ENCODE results near the gene NYAP1.

Gene NYAP1

GRCh38 chr7:100481466-100481865 is 2.3 kb upstream of the NYAP1 start:
- TF ChIP-seq CTCF (IDR thresholded peaks at IDR 0.05; ENCODE audit: insufficient read depth, low read length, poor library complexity, severe bottlenecking) (no peak), EZH2phosphoT487 (conservative IDR thresholded peaks at IDR 0.05; ENCODE audit: low read length) (no peak)
- Histone ChIP-seq H3K9ac (ENCODE audit: low read length) (no peak overlapping the region), H3K36me3 (ENCODE audit: low read length) (no peaks in the 10 kb centered on the region), H3K9me3 (ENCODE audit: insufficient read depth, low read length) (no peaks in the 10 kb centered on the region), H3F3A (ENCODE audit: insufficient read depth) (peaks cover 9% of the 10 kb centered on the region; the same call in 1 of the 2 replicates), H3K4me3 (ENCODE audit: insufficient read depth, low read length, poor library complexity, severe bottlenecking) (no peak overlapping the region), H3K27ac (ENCODE audit: low read depth, low read length) (no peak overlapping the region), H3K27me3 (ENCODE audit: low read length) (no peaks in the 10 kb centered on the region), H3K4me2 (ENCODE audit: low read depth, low read length, poor library complexity, severe bottlenecking) (no peak overlapping the region), H2AFZ (ENCODE audit: low read depth, low read length, severe bottlenecking) (no peak overlapping the region), H4K20me1 (ENCODE audit: low read depth, low read length) (no peaks in the 10 kb centered on the region), H3K79me2 (ENCODE audit: insufficient read depth, low read length) (peaks cover 18% of the 10 kb centered on the region; the same call in 1 of the 2 replicates), H3K9me2 (replicated peaks; ENCODE audit: insufficient read depth, low read length) (no peaks in the 10 kb centered on the region)

GRCh38 chr7:100482728-100483089 is 1.0 kb upstream of the NYAP1 start:
- H2AFZ ChIP-seq (ENCODE audit: low read depth, low read length, severe bottlenecking): peak overlapping the region; percentile 90
- H3K9me2 ChIP-seq (replicated peaks; ENCODE audit: insufficient read depth, low read length): no peaks in the 10 kb centered on the region
- H3K36me3 ChIP-seq (ENCODE audit: low read length): no peaks in the 10 kb centered on the region
- H3K27me3 ChIP-seq (ENCODE audit: low read length): no peaks in the 10 kb centered on the region
- no peaks in the 10 kb centered on the region for H4K20me1 ChIP-seq (ENCODE audit: low read depth, low read length)
- H3K4me2 ChIP-seq (ENCODE audit: low read depth, low read length, poor library complexity, severe bottlenecking): peak overlapping the region; percentile 67
- H3K27ac ChIP-seq (ENCODE audit: low read depth, low read length): no peak overlapping the region
- peak overlapping the region; percentile 50 for H3K9ac ChIP-seq (ENCODE audit: low read length)
- H3K79me2 ChIP-seq (ENCODE audit: insufficient read depth, low read length): peaks cover 7% of the 10 kb centered on the region; the same call in 1 of the 2 replicates
- H3K9me3 ChIP-seq (ENCODE audit: insufficient read depth, low read length): no peaks in the 10 kb centered on the region
- H3K4me3 ChIP-seq (ENCODE audit: insufficient read depth, low read length, poor library complexity, severe bottlenecking): peak overlapping the region; percentile 57
- H3F3A ChIP-seq (ENCODE audit: insufficient read depth): peaks cover 9% of the 10 kb centered on the region; the same call in 1 of the 2 replicates
- TF ChIP-seq CTCF (IDR thresholded peaks at IDR 0.05; ENCODE audit: insufficient read depth, low read length, poor library complexity, severe bottlenecking) (no peak), EZH2phosphoT487 (conservative IDR thresholded peaks at IDR 0.05; ENCODE audit: low read length) (no peak)

GRCh38 chr7:100483090-100483721 is 521 bp upstream of the NYAP1 start:
- H3K36me3 ChIP-seq (ENCODE audit: low read length): no peaks in the 10 kb centered on the region
- H3K4me2 ChIP-seq (ENCODE audit: low read depth, low read length, poor library complexity, severe bottlenecking): peak overlapping the region; percentile 67
- H4K20me1 ChIP-seq (ENCODE audit: low read depth, low read length): no peaks in the 10 kb centered on the region
- peak overlapping the region; percentile 90 for H2AFZ ChIP-seq (ENCODE audit: low read depth, low read length, severe bottlenecking)
- H3K79me2 ChIP-seq (ENCODE audit: insufficient read depth, low read length): 0 out of 2 replicates have a peak, but pooled peaks cover 7% of the 10 kb centered on the region
- H3K27ac ChIP-seq (ENCODE audit: low read depth, low read length): no peak overlapping the region
- no peak for TF ChIP-seq EZH2phosphoT487 (conservative IDR thresholded peaks at IDR 0.05; ENCODE audit: low read length)
- peak; percentile 98 for TF ChIP-seq CTCF (IDR thresholded peaks at IDR 0.05; ENCODE audit: insufficient read depth, low read length, poor library complexity, severe bottlenecking)
- H3K9me3 ChIP-seq (ENCODE audit: insufficient read depth, low read length): no peaks in the 10 kb centered on the region
- peak overlapping the region; percentile 50 for H3K9ac ChIP-seq (ENCODE audit: low read length)
- H3F3A ChIP-seq (ENCODE audit: insufficient read depth): peaks cover 9% of the 10 kb centered on the region; the same call in 1 of the 2 replicates
- H3K27me3 ChIP-seq (ENCODE audit: low read length): no peaks in the 10 kb centered on the region
- H3K4me3 ChIP-seq (ENCODE audit: insufficient read depth, low read length, poor library complexity, severe bottlenecking): peak overlapping the region; percentile 57
- no peaks in the 10 kb centered on the region for H3K9me2 ChIP-seq (replicated peaks; ENCODE audit: insufficient read depth, low read length)

Data from SU-DHL-6 (cell line).